Measurements from ENCODE around the gene KRTAP29-1. TPM values are rescaled to one million over a fixed set of nuclear protein-coding genes. Genes with fewer than 3 reads are reported as not detected.
"Not testable (repeated sequence)": the region's sequence is repeated elsewhere in the genome, so short reads cannot be mapped to it uniquely, and the experiment has no call there.

Gene KRTAP29-1
- total RNA-seq, 1 donor from 2014 or later, result not detected

DNA sequence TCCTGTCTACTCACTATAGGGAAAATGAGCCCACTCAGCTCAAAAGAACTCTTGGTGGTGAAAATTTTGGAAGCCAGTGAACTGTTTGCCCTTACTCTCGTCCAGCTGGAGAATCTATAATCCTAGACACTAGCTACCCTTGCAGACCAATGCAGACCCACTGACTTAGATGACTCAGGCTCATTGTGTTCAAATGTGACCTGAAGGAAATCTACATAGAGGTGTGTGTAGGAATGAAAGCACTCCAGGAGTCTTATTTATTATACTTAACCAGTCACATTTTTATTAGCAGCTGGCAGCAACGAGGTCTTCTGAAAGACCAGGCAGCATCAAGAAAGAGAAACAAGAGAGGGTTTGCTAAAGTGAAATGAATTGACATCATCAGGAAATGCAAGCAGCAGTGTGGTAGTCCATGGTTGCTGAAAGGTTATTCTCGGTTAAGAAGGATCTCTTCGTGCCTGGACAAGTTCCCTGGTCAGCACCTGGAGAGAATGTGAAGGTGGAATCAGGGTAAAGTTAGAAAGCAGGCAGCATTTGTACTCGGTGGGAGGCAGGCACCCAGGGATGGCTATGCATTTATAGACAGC, 1.4 kb downstream of the KRTAP29-1 start:
- intact Hi-C loops (cut with micrococcal nuclease), result no loop called here

- intact Hi-C loops (cut with micrococcal nuclease), result no loop called here
Measured at GRCh38 chr17:41298458-41299135, 4.1 kb downstream of the KRTAP29-1 start.

- intact Hi-C loops (cut with micrococcal nuclease), result no loop called here
Measured at GRCh38 chr17:41296846-41297245, 5.8 kb downstream of the KRTAP29-1 start.

DNA sequence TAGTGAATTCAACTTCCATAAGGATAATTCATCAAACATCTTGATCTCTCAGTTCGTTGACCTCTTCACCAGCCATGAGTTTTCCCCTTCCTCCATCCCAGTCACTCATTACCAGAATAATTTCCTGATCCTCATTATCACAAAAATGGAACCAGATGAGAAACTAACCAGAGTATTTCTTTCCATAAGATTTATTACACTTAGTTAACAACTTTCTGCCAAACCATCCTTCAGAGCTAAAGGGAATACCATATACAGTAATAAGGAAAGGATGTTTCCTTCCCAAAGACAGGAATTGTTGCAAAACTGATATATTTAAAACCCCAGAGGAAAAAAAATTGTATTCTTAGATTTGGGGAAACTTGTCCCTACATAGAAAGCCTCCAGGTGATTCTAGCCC, 8.6 kb downstream of the KRTAP29-1 start:
- intact Hi-C loops (cut with micrococcal nuclease), result no loop called here

GRCh38 chr17:41287050-41287449, 15.6 kb downstream of the KRTAP29-1 start:
- intact Hi-C loops (cut with micrococcal nuclease), result no loop called here

DNA sequence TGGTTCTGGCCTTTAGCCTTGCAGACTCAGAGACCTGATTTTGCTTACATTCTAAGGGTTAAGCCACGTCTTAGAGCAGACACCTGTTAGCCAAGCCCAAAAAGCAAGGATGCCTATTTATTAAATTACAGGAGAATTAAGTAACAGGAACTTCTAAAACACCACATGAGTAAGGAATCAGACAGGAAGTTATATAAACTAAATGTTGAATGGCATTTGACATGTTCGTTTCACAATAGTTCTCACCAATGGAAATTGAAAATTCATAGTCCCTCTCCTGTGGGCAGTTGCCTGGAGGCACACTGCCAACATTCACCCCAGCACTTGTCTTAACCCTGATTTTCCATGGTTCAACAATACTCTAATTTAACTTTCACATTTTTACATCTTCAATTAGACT, 18.1 kb downstream of the KRTAP29-1 start:
- intact Hi-C loops (cut with micrococcal nuclease), result no loop called here

GRCh38 chr17:41284043-41284442, 18.6 kb downstream of the KRTAP29-1 start:
- intact Hi-C loops (cut with micrococcal nuclease), result no loop called here

- intact Hi-C loops (cut with micrococcal nuclease), result no loop called here
Measured at GRCh38 chr17:41278176-41278955, 24.3 kb downstream of the KRTAP29-1 start.

GRCh38 chr17:41275648-41276190, 26.9 kb downstream of the KRTAP29-1 start, which contains the start of gene KRTAP9-7:
Gene KRTAP9-7, plus strand, starts transcription at chr17:41275698. Its CDS starts 0 bp downstream, at chr17:41275698.
- intact Hi-C loops (cut with micrococcal nuclease), result not testable (repeated sequence)

DNA sequence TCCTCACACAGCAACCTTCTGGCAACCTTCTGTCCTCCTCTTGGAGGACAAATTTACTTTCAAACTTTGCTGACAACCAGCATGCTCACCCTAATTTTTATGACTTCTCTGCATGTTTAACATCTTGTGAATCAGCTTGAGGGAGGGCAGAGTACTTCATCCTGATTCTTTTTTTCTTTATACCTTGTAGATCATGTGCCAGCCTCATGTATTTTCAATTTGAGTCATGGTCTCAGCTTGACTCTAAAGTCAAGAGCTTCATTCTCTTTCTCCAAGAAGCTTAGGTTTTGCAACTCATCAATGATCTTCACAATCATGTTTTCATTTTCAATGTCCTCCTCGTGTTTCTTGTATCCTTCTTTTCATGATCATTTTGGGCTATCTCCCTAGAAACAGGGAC, 30.8 kb downstream of the KRTAP29-1 start:
- intact Hi-C loops (cut with micrococcal nuclease), result no loop called here

DNA sequence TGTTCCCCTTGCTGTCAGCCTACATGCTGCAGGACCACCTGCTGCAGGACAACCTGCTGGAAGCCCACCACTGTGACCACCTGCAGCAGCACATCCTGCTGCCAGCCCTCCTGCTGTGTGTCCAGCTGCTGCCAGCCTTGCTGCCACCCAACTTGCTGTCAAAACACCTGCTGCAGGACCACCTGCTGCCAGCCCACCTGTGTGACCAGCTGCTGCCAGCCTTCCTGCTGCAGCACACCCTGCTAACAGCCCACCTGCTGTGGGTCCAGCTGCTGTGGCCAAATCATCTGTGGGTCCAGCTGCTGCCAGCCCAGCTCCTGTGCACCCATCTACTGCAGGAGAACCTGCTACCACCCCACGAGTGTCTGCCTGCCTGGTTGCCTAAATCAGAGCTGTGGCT, 31.3 kb downstream of the KRTAP29-1 start:
- intact Hi-C loops (cut with micrococcal nuclease), result not testable (repeated sequence)

GRCh38 chr17:41267711-41268110, 34.9 kb downstream of the KRTAP29-1 start:
- intact Hi-C loops (cut with micrococcal nuclease), result no loop called here

GRCh38 chr17:41265078-41265477, 37.6 kb downstream of the KRTAP29-1 start, which contains the start of gene KRTAP9-6:
Gene KRTAP9-6, plus strand, starts transcription at chr17:41265378. Its CDS starts 0 bp downstream, at chr17:41265378.
- intact Hi-C loops (cut with micrococcal nuclease), result no loop called here

DNA sequence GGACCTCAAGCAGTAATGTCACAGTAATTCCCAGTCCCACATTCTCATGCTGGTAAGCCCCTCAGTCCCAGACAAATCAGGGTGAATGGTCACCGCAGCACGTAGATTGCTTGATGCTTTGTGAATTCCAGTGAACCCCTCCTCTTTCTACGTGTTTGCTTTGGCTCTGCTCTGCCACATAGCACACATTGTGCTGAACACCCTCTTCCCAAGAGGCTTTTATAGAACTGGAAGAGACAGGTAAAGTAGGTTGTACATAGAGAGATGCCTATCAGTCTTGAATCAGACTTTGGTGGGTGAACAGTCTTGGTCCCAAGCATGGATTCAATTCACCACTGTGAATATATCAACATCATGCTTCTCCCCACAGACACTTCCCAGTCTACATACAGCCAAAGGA, 38.1 kb downstream of the KRTAP29-1 start:
- intact Hi-C loops (cut with micrococcal nuclease), result no loop called here

DNA sequence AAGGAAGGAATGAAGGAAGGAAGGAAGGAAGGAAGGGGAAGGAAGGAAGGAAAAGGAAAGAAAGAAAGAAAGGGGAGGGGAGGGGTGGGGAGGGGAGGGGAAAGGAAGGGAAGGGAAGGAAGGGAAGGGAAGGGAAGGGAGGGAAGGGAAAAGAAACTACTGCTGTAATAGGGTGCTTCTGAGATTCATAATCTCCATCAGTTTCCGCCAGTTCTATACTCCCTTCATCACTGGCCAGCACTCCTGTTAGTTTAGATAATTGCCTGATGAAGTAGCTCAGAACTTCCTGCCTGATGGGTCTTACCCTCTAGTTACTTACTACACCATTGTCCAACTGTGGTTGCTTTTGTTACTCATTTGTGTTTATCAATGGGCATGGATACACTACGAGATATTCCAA, 39.4 kb downstream of the KRTAP29-1 start:
- intact Hi-C loops (cut with micrococcal nuclease), result no loop called here

DNA sequence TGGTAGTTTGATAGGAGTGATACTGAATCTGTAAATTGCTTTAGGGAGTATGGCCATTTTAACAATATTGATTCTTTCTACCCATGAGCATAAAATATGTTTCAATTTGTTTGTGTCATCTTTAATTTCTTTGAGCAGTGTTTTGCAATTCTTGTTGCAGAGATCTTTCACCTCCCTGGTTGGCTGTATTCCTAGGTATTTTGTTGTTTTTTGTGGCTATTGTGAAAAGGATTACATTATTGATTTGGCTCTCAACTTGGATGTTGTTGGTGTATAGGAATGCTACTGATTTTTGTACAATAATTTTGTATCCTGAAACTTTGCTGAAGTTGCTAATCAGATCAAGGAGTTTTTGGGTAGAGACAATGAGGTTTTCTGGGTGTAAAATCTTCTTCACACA, 44.2 kb downstream of the KRTAP29-1 start:
- intact Hi-C loops (cut with micrococcal nuclease), result no loop called here

DNA sequence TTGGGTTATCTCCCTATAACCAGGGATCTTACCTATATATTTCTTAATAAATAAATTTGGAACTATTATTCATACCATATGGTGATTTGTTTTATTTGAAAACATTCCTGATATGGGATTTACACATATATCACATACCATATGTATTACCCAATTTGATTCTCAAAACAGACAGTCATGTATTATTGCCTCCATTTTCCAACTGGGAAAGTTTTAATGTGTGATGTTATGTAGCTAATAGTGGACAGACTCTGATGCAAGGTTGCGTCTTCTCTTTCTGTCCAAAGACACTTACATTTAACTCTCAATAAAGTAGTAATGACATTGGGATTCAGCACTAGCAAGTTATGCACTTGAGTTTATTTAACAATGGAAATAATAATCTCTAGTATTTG, 46.4 kb downstream of the KRTAP29-1 start:
- intact Hi-C loops (cut with micrococcal nuclease), result no loop called here

DNA sequence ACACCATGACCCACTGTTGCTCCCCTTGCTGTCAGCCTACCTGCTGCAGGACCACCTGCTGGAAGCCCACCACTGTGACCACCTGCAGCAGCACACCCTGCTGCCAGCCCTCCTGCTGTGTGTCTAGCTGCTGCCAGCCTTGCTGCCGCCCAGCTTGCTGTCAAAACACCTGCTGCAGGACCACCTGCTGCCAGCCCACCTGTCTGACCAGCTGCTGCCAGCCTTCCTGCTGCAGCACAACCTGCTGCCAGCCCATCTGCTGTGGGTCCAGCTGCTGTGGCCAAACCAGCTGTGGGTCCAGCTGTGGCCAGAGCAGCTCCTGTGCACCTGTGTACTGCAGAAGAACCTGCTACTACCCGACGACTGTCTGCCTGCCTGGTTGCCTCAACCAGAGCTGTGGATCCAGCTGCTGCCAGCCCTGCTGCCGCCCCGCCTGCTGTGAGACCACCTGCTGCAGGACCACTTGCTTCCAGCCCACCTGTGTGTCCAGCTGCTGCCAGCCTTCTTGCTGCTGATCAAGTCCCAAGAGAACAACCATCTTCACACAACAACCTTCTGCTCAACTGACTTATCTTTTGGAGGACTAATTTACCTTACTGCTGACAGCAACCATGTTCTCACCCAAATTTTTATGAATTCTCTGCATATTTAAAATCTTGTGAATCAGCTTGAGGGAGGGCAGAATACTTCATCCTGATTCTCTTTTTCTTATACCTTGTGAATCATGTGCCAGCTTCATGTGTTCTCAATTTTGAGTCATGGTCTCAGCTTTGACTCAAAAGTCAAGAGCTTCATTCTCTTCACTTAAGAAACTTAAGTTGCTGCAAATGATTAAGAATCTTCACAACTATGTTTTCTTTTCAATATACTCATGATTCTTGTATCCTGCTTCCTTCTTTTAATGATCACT, 47.0 kb downstream of the KRTAP29-1 start, which contains the start of gene KRTAP9-9:
Gene KRTAP9-9, plus strand, starts transcription at position 4 of the 910 bp plus-strand sequence.
- intact Hi-C loops (cut with micrococcal nuclease), result not testable (repeated sequence)

GRCh38 chr17:41254861-41255260, 47.8 kb downstream of the KRTAP29-1 start:
- intact Hi-C loops (cut with micrococcal nuclease), result no loop called here
